Mammary epithelial cell (primary cell): ENCODE results near the gene MYO18A.

ENCODE experiments used
- EZH2 ChIP-seq: IDR thresholded peaks from 2 replicates; pipeline ENCODE4 v1.6.1; 2012; ENCODE audit warnings: low read length, inconsistent platforms, borderline replicate concordance
- TF ChIP-seq, protein P1 (sequence below), 2 donors: IDR thresholded peaks in 1 of 2; conservative IDR thresholded peaks in 1 of 2; 2 replicates each; pipeline ENCODE4 v1.5.1; 2011 to 2012; ENCODE audit warnings: inconsistent platforms in 2 of 2, low read length in 2 of 2, mild to moderate bottlenecking in 2 of 2, control low read depth in 1 of 2, low read depth in 1 of 2; ENCODE audit not compliant: insufficient read depth in 1 of 2; ENCODE audit errors: extremely low read depth in 1 of 2

DNA sequence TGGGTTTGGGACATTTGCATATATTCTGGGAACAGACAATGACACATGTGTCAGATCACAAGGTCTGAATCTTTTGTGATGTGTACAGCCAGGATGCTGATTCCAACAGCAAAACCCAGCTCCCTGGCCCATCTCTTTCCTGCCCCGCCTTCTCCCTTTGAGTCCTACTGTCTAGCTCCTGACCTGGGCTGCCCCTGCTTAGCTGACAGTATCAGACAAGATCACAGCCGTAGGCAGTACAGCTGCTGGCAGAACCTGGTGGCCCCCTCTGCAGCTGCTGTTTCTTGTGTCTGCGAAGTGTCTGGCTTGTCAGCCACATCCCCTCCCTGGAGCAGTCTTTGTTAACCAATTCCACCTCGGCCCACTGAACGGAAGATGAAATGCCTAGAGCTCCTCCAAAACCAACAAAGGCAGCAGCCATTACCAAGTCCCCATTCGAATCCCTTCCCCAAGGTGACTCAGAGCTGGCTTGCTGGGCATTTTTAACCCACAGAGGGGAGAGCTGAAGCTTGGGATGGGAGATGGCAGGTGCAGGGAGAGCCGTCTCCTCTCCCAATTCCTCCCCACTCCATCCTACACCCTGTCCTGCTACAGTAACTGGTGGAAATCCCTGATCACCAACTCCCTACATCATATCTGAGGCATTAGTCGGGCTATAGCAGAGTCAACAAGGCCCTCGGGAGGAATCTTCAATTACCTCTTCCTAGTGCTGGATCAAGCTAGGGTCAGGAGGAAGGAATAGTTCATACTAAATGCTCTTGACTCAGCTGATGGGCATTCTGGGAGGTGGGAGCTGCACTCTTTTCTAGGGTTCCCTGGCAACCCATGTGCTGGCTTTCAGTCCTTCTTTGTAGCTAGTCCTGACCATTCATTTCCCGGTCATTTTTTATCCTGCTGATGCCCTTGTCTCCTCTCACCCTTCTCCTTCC lies 131.5 kb downstream of the MYO18A start:
- TF ChIP-seq, protein P1, sequence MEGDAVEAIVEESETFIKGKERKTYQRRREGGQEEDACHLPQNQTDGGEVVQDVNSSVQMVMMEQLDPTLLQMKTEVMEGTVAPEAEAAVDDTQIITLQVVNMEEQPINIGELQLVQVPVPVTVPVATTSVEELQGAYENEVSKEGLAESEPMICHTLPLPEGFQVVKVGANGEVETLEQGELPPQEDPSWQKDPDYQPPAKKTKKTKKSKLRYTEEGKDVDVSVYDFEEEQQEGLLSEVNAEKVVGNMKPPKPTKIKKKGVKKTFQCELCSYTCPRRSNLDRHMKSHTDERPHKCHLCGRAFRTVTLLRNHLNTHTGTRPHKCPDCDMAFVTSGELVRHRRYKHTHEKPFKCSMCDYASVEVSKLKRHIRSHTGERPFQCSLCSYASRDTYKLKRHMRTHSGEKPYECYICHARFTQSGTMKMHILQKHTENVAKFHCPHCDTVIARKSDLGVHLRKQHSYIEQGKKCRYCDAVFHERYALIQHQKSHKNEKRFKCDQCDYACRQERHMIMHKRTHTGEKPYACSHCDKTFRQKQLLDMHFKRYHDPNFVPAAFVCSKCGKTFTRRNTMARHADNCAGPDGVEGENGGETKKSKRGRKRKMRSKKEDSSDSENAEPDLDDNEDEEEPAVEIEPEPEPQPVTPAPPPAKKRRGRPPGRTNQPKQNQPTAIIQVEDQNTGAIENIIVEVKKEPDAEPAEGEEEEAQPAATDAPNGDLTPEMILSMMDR (conservative IDR thresholded peaks at IDR 0.05 in 1 of 2, IDR thresholded peaks at IDR 0.05 in 1 of 2; ENCODE audit: extremely low read depth in 1 of 2, insufficient read depth in 1 of 2, low read depth in 1 of 2, low read length in 2 of 2) = no peak
- TF ChIP-seq EZH2 = no peak
